Measurements from ENCODE around the gene ZNF333.
"Not testable (repeated sequence)": the region's sequence is repeated elsewhere in the genome, so short reads cannot be mapped to it uniquely, and the experiment has no call there.

ZNF333 gene

DNA sequence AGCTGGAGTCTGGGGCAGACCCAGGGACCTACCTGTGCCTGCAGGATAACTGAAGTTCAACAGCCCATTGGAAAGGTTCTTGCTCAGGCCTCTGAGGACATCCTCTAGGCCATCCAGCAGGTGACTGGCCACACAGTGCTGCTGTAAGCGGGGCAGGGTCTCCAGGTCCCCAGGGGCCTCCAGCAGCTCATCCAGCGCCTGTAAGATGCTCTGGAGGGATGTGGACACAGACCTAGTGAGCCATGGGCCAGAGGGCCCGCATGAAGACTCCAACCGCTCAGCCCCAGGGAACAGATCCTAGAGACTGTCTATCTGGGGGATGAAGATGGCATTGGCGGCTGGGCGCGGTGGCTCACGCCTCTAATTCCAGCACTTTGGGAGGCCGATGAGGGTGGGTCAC, 74.6 kb downstream of the ZNF333 start:
- Histone ChIP-seq H3K27me3 (ENCODE audit: insufficient read depth, low read length) (no peaks in the 10 kb centered on the region), H2AFZ (ENCODE audit: low read depth, low read length) (no peak overlapping the region), H3K36me3 (ENCODE audit: insufficient read depth, low read length) (no peaks in the 10 kb centered on the region), H3K4me3 (ENCODE audit: low read length) (no peak overlapping the region), H3K4me1 (ENCODE audit: insufficient read depth, low read length) (no peaks in the 10 kb centered on the region), H3K9me3 (ENCODE audit: low read length) (peaks cover 2% of the 10 kb centered on the region)

DNA sequence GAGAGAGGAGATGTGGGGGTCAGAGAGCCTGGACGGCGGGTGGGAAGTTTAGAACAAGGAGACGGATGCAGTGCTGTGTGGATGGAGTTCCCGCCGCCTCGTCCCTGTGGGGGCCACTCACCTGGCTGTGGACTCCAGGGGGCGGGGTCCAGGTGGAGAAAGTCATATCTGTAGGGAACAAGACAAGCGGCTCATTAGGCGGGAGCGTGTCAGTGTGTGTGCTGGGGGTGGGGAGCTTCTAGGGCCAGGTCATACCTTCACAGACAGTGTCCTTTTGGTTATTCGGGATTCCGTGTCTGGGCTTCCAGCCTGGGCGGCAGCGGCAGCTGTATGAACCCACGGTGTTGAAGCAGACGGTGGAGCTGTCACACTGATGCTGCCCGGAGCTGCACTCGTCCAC, 75.6 kb downstream of the ZNF333 start:
- not testable (repeated sequence) for H3K9me3 ChIP-seq (ENCODE audit: low read length); H2AFZ ChIP-seq (ENCODE audit: low read depth, low read length); H3K36me3 ChIP-seq (ENCODE audit: insufficient read depth, low read length); H3K27me3 ChIP-seq (ENCODE audit: insufficient read depth, low read length); H3K4me3 ChIP-seq (ENCODE audit: low read length); H3K4me1 ChIP-seq (ENCODE audit: insufficient read depth, low read length)

DNA sequence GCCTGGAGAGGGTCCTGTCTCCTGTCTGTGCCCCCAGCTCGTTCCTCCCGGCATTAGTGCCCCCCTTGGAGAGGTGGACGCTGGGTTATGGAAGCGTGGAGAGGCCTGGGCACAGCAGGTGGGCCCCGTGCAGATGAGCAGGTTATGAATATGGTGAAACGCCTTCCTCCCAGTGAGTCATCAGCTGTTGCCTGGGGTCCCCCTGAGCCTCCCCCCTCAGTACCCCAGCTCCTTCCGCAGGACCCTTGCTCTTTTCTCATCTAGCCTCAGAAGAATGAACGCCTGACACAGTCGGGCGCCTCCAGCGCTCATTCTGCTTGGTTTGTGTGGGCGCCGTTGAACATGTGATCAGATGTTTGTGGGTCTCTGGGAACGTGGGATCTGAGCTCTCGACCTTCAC, 76.0 kb downstream of the ZNF333 start:
- H3K9me3 ChIP-seq (ENCODE audit: low read length); H3K4me3 ChIP-seq (ENCODE audit: low read length); H3K36me3 ChIP-seq (ENCODE audit: insufficient read depth, low read length); H2AFZ ChIP-seq (ENCODE audit: low read depth, low read length); H3K4me1 ChIP-seq (ENCODE audit: insufficient read depth, low read length); H3K27me3 ChIP-seq (ENCODE audit: insufficient read depth, low read length): not testable (repeated sequence)

DNA sequence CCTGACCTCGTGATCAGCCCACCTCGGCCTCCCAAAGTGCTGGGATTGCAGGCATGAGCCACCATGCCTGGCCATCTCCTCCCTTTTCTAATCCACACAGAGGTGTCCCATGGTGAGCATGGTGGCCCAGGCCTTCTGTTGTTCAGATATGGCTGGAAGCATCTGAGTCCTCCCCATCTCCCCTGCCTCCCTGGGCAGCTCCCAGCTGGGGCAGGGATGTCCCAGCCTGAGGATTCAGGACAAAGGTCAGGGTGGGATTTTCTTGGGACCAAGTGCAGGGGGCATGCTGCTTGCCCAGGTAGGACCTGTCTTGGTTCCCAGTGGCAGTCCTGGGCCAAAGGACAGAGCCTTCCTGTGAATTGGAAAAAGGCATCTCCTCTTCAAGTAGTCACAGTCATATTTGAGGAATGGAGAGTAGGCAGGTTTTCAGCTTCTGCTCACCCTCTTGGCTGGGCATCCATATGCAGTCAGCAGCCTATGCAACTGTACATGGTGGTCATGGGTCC, 77.7 kb downstream of the ZNF333 start:
- Histone ChIP-seq H3K9me3 (ENCODE audit: low read length) (no peaks in the 10 kb centered on the region), H3K4me3 (ENCODE audit: low read length) (no peak overlapping the region), H3K4me1 (ENCODE audit: insufficient read depth, low read length) (no peaks in the 10 kb centered on the region), H3K36me3 (ENCODE audit: insufficient read depth, low read length) (no peaks in the 10 kb centered on the region), H2AFZ (ENCODE audit: low read depth, low read length) (no peak overlapping the region), H3K27me3 (ENCODE audit: insufficient read depth, low read length) (no peaks in the 10 kb centered on the region)

DNA sequence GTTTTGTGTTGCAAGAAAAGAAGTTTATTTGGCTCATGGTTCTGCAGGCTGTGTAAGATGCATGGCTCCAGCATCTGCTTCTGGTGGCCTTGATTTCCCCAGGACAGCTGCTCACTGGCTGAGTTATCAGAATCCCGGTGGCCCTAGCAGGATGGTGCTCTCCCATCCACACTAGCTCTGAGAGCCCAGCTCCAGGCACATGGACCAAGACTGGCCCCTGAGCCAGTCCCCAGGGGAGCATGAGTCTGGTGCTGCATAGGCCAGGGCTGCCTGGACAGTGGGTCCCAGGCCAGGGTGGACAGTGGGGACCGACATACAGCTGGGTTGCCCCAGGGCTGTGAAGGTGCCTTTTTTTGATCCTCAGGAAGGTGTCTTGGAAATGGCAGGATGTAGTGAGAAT, 78.2 kb downstream of the ZNF333 start:
- no peaks in the 10 kb centered on the region for H3K27me3 ChIP-seq (ENCODE audit: insufficient read depth, low read length)
- no peaks in the 10 kb centered on the region for H3K9me3 ChIP-seq (ENCODE audit: low read length)
- no peak overlapping the region for H3K4me3 ChIP-seq (ENCODE audit: low read length)
- H3K4me1 ChIP-seq (ENCODE audit: insufficient read depth, low read length): no peaks in the 10 kb centered on the region
- H3K36me3 ChIP-seq (ENCODE audit: insufficient read depth, low read length): no peaks in the 10 kb centered on the region
- no peak overlapping the region for H2AFZ ChIP-seq (ENCODE audit: low read depth, low read length)

DNA sequence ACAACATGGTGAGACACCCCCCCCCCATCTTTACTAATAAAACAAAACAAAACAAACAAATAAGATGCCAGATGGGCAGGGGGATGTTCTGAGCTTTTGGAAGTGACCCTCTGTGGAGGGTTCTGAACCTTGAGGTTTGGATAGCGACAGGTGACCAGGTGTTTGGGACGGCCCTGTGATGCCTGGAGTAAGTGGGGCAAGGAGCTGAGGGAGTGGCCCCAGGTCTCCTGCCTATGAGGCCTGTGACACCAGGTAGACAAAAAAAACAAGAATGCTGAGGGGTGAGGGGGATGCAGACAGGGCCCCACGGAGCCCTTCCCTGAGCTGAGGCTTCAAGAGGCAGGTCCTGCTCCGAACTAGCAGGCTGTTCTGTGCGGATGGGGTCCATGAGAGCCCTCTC, 79.4 kb downstream of the ZNF333 start:
- Histone ChIP-seq H3K9me3 (ENCODE audit: low read length) (no peaks in the 10 kb centered on the region), H3K4me1 (ENCODE audit: insufficient read depth, low read length) (no peaks in the 10 kb centered on the region), H2AFZ (ENCODE audit: low read depth, low read length) (no peak overlapping the region), H3K27me3 (ENCODE audit: insufficient read depth, low read length) (no peaks in the 10 kb centered on the region), H3K36me3 (ENCODE audit: insufficient read depth, low read length) (no peaks in the 10 kb centered on the region), H3K4me3 (ENCODE audit: low read length) (no peak overlapping the region)

DNA sequence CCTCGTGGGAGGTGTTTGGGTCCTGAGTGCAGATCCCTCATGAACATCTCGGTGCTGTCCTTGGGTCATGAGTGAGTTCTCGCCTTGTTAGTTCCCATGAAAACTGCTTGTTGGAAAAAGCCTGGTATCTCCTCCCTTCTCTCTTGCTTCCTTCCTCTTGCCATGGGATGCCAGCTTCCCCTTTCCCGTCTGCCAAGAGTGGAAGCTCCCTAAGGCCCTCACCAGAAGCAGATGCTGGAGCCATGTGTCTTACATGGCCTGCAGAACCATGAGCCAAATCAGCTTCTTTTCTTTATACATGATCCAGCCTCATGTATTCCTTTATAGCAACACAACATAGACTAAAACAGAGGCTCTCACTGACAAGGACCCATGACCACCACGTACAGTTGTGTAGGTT, 80.3 kb downstream of the ZNF333 start:
- Histone ChIP-seq H3K4me3 (ENCODE audit: low read length) (no peak overlapping the region), H3K4me1 (ENCODE audit: insufficient read depth, low read length) (no peaks in the 10 kb centered on the region), H3K27me3 (ENCODE audit: insufficient read depth, low read length) (no peaks in the 10 kb centered on the region), H3K9me3 (ENCODE audit: low read length) (no peaks in the 10 kb centered on the region), H2AFZ (ENCODE audit: low read depth, low read length) (no peak overlapping the region), H3K36me3 (ENCODE audit: insufficient read depth, low read length) (no peaks in the 10 kb centered on the region)

DNA sequence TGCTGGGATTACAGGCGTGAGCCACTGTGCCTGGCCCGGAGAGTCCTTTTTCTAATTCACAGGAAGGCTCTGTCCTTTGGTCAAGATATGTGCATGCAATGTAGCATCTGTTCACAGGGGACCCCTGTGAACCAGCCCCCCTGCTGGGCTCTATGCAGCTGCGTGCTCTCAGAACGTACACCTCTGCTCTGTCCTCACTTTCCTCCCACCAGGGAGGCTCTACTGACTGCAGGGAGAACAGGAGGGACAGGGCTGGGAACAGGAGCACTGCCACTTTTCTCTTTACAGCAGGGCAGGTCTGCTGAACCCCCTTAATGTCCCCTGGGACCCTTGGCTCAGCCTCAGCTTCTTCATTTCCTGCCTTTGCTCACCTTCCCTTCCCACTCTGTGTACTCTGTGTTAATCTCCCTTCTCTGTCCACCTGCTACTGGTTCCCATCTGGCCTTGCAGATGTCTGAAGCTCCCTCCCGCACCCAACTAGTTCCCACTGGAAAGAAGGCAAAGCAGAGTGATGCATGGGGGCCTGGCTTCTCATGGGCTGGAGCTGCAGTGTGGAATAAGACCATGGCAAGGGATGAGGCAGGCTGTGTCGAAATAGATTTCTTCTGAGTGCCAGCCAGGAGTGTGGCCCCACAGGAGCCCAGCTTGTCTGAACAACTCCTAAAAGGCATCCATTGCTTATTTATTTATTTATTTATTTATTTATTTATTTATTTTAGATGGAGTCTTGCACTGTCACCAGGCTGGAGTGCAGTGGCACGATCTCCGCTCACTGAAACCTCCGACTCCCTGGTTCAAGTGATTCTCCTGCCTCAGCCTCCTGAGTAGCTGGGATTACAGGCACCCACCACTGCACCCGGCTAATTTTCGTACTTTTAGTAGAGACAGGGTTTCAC, 81.3 kb downstream of the ZNF333 start:
- no peaks in the 10 kb centered on the region for H3K27me3 ChIP-seq (ENCODE audit: insufficient read depth, low read length)

DNA sequence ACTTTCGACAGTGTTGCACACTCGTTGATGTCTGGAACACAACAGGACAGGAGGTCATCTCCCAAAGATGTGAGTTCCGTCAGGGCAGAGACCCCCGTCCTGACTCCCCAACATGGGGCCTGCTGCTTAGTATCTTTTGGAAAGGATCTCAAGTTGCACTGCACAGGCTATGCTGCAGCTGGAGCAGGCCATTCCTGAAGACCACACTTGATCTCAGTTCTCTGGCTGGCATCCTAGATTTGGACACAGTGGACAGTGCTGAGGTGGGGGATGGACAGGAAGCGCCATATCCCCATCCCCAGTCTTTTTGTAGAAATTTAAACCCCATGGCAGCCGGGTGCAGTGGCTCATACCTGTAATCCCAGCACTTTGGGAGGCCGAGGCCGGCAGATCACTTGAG, 82.6 kb downstream of the ZNF333 start:
- Histone ChIP-seq H3K4me1 (ENCODE audit: insufficient read depth, low read length) (no peaks in the 10 kb centered on the region), H3K36me3 (ENCODE audit: insufficient read depth, low read length) (no peaks in the 10 kb centered on the region), H3K4me3 (ENCODE audit: low read length) (no peak overlapping the region), H2AFZ (ENCODE audit: low read depth, low read length) (no peak overlapping the region), H3K27me3 (ENCODE audit: insufficient read depth, low read length) (no peaks in the 10 kb centered on the region), H3K9me3 (ENCODE audit: low read length) (no peaks in the 10 kb centered on the region)

More for the DNA sequence above, 81.3 kb downstream of the ZNF333 start:
- Histone ChIP-seq H3K36me3 (ENCODE audit: insufficient read depth, low read length) (no peaks in the 10 kb centered on the region), H2AFZ (ENCODE audit: low read depth, low read length) (no peak overlapping the region), H3K9me3 (ENCODE audit: low read length) (no peaks in the 10 kb centered on the region), H3K4me3 (ENCODE audit: low read length) (no peak overlapping the region), H3K4me1 (ENCODE audit: insufficient read depth, low read length) (no peaks in the 10 kb centered on the region)

DNA sequence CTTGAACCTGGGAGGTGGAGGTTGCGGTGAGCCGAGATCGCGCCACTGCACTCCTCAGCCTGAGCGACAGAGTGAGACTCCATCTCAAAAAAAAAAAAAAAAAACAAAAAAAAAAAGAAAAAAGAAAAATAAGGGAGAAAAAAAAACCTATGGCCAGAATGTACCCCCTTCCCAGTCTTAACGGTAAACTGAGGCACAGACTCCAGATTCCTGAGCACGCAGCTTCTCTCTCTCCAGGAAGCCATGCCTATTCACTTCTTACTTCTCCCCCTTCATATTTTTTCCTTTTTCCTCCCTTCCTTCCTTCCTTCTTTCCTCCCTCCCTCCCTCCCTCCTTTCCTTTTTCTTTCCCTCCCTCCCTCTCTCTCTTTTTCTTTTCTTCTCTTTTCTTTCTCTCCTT, 83.1 kb downstream of the ZNF333 start:
- Histone ChIP-seq H3K4me3 (ENCODE audit: low read length) (no peak overlapping the region), H3K27me3 (ENCODE audit: insufficient read depth, low read length) (no peaks in the 10 kb centered on the region), H2AFZ (ENCODE audit: low read depth, low read length) (no peak overlapping the region), H3K4me1 (ENCODE audit: insufficient read depth, low read length) (no peaks in the 10 kb centered on the region), H3K9me3 (ENCODE audit: low read length) (no peaks in the 10 kb centered on the region), H3K36me3 (ENCODE audit: insufficient read depth, low read length) (no peaks in the 10 kb centered on the region)

DNA sequence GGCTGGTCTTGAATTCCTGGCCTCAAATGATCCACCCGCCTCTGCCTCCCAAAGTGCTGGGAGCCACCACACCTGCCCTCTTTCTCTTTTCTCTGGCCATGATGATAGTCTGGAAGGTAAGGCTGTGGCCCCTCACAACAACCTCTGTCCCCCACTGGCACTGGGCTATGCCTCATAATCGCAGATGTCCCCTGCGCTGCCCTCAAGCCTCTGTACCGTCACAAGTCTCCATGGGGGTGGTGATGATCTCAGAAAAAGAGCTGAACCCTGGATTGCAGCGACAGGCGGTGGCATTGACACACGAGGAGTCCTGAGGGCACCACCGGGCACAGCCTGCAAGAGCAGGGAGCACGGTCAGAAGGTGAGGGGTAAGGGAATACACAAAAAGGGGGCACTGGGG, 83.9 kb downstream of the ZNF333 start:
- H3K4me1 ChIP-seq (ENCODE audit: insufficient read depth, low read length); H3K4me3 ChIP-seq (ENCODE audit: low read length); H3K9me3 ChIP-seq (ENCODE audit: low read length); H3K27me3 ChIP-seq (ENCODE audit: insufficient read depth, low read length); H3K36me3 ChIP-seq (ENCODE audit: insufficient read depth, low read length); H2AFZ ChIP-seq (ENCODE audit: low read depth, low read length): not testable (repeated sequence)

DNA sequence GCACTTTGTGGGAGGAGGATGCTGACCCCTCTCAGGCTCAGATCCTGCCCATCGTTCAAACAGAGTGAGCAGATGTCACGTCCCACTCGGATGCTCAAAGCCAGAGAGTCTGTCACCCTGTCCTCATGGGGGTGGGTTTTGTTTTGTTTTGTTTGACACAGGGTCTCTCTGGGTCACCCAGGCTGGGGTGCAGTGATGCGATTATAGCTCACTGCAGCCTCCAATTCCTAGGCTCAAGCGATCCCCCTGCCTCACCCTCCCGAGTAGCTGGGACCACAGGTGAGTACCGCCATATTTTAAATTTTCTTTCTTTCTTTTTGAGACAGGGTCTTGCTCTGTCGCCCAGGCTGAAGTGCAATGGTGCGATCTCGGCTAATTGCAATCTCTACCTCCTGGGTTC, 84.5 kb downstream of the ZNF333 start:
- no peak overlapping the region for H3K4me3 ChIP-seq (ENCODE audit: low read length)
- no peak overlapping the region for H2AFZ ChIP-seq (ENCODE audit: low read depth, low read length)
- H3K4me1 ChIP-seq (ENCODE audit: insufficient read depth, low read length): no peaks in the 10 kb centered on the region
- H3K36me3 ChIP-seq (ENCODE audit: insufficient read depth, low read length): no peaks in the 10 kb centered on the region
- peaks cover 2% of the 10 kb centered on the region for H3K27me3 ChIP-seq (ENCODE audit: insufficient read depth, low read length)
- H3K9me3 ChIP-seq (ENCODE audit: low read length): no peaks in the 10 kb centered on the region

DNA sequence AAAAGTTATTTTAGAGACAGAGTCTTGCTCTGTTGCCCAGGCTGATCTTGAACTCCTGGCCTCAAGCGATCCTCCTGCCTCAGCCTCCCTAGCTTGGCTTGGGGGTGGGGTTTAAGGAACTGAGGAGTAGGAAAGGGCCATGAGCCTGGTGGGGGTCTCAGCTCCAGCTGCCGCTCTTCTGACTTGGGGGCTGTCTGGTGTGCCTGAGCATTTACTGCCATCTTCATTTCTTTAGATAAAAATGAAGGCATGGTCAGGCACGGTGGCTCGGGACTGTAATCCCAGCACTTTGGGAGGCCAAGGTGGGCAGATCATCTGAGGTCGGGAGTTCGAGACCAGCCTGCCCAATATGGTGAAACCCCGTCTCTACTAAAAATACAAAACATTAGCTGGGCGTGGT, 85.5 kb downstream of the ZNF333 start:
- H2AFZ ChIP-seq (ENCODE audit: low read depth, low read length); H3K36me3 ChIP-seq (ENCODE audit: insufficient read depth, low read length); H3K4me3 ChIP-seq (ENCODE audit: low read length); H3K4me1 ChIP-seq (ENCODE audit: insufficient read depth, low read length); H3K9me3 ChIP-seq (ENCODE audit: low read length); H3K27me3 ChIP-seq (ENCODE audit: insufficient read depth, low read length): not testable (repeated sequence)

All from neuron (in vitro differentiated cells).